Spinal cord (tissue), 10 donors: Measurements from ENCODE around the gene M1AP. TPM values are rescaled to one million over a fixed set of nuclear protein-coding genes. Genes with fewer than 3 reads are reported as not detected.

Experiments
- DNase-seq, 6 donors: peaks; one replicate each; pipeline versions ENCODE4 v3.0.0 to v3.0.0-alpha.2; 2013 to 2015; ENCODE audit warnings: low spot score in 6 of 6, low read depth in 4 of 6
- H3K27ac ChIP-seq: one replicate; pipeline ENCODE4 v1.5.1; 2013; ENCODE audit warnings: low read depth, low read length, control low read depth
- H3K27me3 ChIP-seq: one replicate; pipeline ENCODE4 v1.6.1; 2013; ENCODE audit warnings: low read length; ENCODE audit not compliant: control insufficient read depth, insufficient read depth
- H3K36me3 ChIP-seq: one replicate; pipeline ENCODE4 v1.6.1; 2013; ENCODE audit warnings: low read length; ENCODE audit not compliant: control insufficient read depth, insufficient read depth
- H3K4me1 ChIP-seq: one replicate; pipeline ENCODE4 v1.6.1; 2013; ENCODE audit warnings: low read length; ENCODE audit not compliant: control insufficient read depth, insufficient read depth
- H3K4me3 ChIP-seq: one replicate; pipeline ENCODE4 v1.5.1; 2013; ENCODE audit warnings: low read depth, low read length, control low read depth
- H3K9me3 ChIP-seq: one replicate; pipeline ENCODE4 v1.6.1; 2013; ENCODE audit warnings: low read length; ENCODE audit not compliant: control insufficient read depth, insufficient read depth
- WGBS: methylation state at CpG from one replicate; pipeline ENCODE4 v1.1.5; 2013; ENCODE audit warnings: missing lambda C conversion rate; ENCODE audit not compliant: insufficient coverage; 5-methylcytosine and 5-hydroxymethylcytosine counted together
- polyA plus RNA-seq, 2 donors: library from polyadenylated mRNA; unstranded; fragments of 120-200 nt; gene quantifications; one replicate each; pipeline ENCODE4 v1.2.1, GENCODE V29; 2013; ENCODE audit not compliant: insufficient read length in 2 of 2
- total RNA-seq, 2 donors: library from RNA; depleted of rRNA in 1 of 2; stranded (reverse); fragments of 120-200 nt in 1 of 2; fragments of >200 nt in 1 of 2; gene quantifications; one replicate each; pipeline versions ENCODE4 v1.2.3 to v1.2.4, GENCODE V29; 2013 to 2014
- donor health status: healthy.

The M1AP gene
- total and polyA plus RNA-seq, 4 donors, result 0.33 to 1.3 (median 0.89) TPM

DNA sequence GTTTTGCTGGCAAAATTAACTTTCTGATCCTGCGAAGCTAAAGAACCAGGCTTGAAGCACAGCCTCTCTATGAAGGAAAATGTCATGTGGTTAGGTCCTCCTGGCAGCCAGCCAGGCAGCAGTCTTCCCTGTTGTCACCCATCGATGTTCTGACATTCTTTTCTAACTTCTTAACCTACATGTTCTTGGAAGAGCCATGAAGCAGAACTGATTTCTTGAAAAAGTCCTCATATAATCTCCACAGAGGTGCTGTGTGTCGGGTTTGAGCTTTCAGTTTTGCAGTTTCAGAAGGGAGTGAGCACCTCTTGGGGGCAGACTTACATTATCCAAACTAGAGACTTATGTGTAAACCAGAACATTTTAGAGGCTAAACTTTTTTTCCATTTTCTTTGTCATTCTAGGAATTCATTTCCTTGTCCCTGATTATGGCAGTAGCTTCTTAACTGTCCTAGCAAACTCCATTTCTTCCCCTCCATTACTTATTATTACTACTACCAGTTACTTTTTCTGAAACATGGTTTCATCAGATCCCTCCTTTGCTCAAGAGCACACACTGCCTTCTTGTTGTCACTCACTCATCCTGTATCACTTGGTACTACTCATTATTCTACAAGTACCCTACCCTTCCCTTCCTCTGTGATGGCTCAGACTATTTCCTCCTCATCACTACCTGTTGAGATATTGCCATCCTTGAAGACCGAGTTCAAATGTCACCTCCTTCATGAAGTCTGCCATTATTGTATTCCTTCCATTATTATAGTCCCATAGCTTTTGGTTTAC lies 62.5 kb downstream of the M1AP start:
- 83% methylated on average over 2 of the region's 4 CpGs for WGBS
- DNase-seq, result no peak

DNA sequence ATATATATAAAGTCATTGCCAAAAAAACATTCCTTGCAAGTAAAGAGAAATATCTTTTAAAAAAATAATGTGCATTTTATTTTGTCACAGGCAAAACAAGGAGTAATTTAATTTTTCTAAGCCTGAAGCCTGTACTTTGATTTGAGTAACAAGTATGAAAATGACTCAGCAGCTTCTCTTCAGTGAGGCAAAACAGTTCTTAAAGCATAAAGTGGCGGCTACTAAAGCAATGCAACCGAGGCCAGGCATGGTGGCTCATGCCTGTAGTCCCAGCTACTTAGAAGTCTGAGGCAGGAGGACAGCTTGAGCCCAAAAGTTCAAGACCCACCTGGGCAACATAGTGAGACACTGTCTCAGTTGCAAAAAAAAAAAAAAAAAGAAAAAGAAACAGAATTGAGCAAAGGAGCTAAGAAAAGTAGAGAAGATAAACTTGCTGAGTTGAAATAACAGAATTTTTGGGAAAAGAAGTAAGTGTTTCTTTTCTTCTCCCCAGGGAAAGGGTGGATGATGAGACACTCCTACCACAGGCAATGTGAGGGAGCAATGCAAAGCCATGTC lies 64.0 kb downstream of the M1AP start:
- WGBS, result 64% methylated on average over 2 of the region's 2 CpGs

More for the DNA sequence above, 62.5 kb downstream of the M1AP start:
- Histone ChIP-seq H3K4me3 (no peak overlapping the region), H3K27me3 (peaks cover 4% of the 10 kb centered on the region), H3K27ac (no peak overlapping the region), H3K4me1 (peaks cover 5% of the 10 kb centered on the region), H3K9me3 (no peaks in the 10 kb centered on the region), H3K36me3 (no peaks in the 10 kb centered on the region)

DNA sequence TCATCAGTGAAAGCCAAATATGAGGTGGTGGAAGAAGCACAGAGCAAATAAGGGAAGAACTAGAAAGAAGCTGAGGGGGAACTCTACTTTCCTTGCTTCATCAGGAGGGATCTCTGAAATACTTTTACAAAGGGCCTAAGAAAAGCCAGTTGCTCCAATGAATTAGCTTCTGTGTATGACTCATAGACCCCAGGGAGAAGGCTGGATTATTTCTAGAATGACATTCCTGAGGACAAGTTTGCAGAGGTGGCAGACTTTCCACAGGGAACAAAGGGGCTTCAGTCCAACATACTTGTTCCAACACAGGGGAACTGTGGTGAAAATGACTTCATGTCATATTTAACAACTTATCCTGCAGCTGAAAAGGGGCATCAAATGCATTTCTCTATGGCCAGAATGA lies 64.6 kb downstream of the M1AP start:
- Histone ChIP-seq H3K36me3 (no peaks in the 10 kb centered on the region), H3K27me3 (peaks cover 3% of the 10 kb centered on the region), H3K9me3 (no peaks in the 10 kb centered on the region), H3K4me1 (peaks cover 5% of the 10 kb centered on the region), H3K4me3 (no peak overlapping the region), H3K27ac (peak overlapping the region; percentile 74)
- peak in 1 of 6 donors; percentile 20 for DNase-seq

More for the DNA sequence above, 64.0 kb downstream of the M1AP start:
- Histone ChIP-seq H3K4me1 (peaks cover 5% of the 10 kb centered on the region), H3K4me3 (no peak overlapping the region), H3K27me3 (peaks cover 3% of the 10 kb centered on the region), H3K36me3 (no peaks in the 10 kb centered on the region), H3K9me3 (no peaks in the 10 kb centered on the region), H3K27ac (peak overlapping the region; percentile 74)
- no peak for DNase-seq

GRCh38 chr2:74582184-74582583 lies 65.9 kb downstream of the M1AP start:
- no peak for DNase-seq
- Histone ChIP-seq H3K4me3 (no peak overlapping the region), H3K9me3 (no peaks in the 10 kb centered on the region), H3K27ac (no peak overlapping the region), H3K4me1 (peaks cover 5% of the 10 kb centered on the region), H3K36me3 (no peaks in the 10 kb centered on the region), H3K27me3 (peaks cover 3% of the 10 kb centered on the region)
- WGBS, result no CpG with 5 or more reads among the region's 2 CpGs

DNA sequence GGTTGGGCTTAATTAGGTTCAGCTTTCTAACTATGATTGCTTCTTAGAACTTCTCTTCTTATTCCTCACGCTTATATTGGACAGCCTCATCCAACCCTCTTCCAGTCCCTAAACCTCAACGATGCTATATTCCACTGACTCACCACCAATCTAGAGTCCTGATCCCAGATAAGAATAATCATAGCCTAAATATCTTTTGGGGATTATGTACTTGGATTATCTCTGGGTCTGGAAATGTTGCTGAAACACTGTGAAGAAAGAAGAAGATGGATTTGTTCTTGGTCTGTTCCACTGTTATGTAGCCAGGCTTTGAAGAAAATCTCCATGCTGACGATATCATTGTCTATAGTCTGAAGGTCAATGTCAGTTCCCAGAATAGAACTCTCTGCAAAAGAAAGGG lies 66.7 kb downstream of the M1AP start:
- Histone ChIP-seq H3K27ac (no peak overlapping the region), H3K27me3 (peaks cover 3% of the 10 kb centered on the region), H3K4me3 (no peak overlapping the region), H3K9me3 (no peaks in the 10 kb centered on the region), H3K4me1 (peaks cover 5% of the 10 kb centered on the region), H3K36me3 (no peaks in the 10 kb centered on the region)
- 100% methylated on average over 1 of the region's 3 CpGs for WGBS
- no peak for DNase-seq

DNA sequence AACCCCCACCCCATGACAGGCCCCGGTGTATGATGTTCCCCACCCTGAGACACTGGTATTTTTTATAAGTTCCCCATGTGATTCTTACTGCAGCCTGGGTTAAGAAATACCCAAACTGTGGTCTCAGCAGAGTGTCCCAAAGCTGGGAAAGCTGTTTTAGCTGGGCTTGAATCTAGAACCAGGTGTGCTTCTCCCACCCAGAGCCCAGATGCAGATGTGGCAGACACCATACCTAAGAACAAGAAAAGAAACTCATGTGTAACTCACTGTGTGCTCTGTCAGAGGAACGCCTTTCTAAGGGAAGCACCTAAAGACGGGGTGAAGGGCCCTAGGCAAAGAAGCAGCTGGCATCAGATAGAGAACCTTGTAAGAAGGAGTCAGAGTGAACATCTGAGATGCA lies 69.7 kb downstream of the M1AP start:
- 93% methylated on average over 3 of the region's 3 CpGs for WGBS
- Histone ChIP-seq H3K4me3 (no peak overlapping the region), H3K9me3 (no peaks in the 10 kb centered on the region), H3K27me3 (peaks cover 3% of the 10 kb centered on the region), H3K36me3 (no peaks in the 10 kb centered on the region), H3K27ac (no peak overlapping the region), H3K4me1 (no peaks in the 10 kb centered on the region)
- DNase-seq, result no peak

- Histone ChIP-seq H3K4me3 (no peak overlapping the region), H3K27me3 (no peaks in the 10 kb centered on the region), H3K27ac (no peak overlapping the region), H3K9me3 (no peaks in the 10 kb centered on the region), H3K36me3 (no peaks in the 10 kb centered on the region), H3K4me1 (no peaks in the 10 kb centered on the region)
- no peak for DNase-seq
- WGBS, result 77% methylated on average over 2 of the region's 2 CpGs
Measured at GRCh38 chr2:74577448-74577847, 70.7 kb downstream of the M1AP start.

- H3K27me3 ChIP-seq, result no peaks in the 10 kb centered on the region
- no peaks in the 10 kb centered on the region for H3K4me1 ChIP-seq
- no peaks in the 10 kb centered on the region for H3K36me3 ChIP-seq
- H3K27ac ChIP-seq, result no peak overlapping the region
- no peaks in the 10 kb centered on the region for H3K9me3 ChIP-seq
- DNase-seq, result peak in 1 of 6 donors; percentile 40
- H3K4me3 ChIP-seq, result no peak overlapping the region
- WGBS, result no CpG with 5 or more reads among the region's 1 CpG
Measured at GRCh38 chr2:74576863-74577229, 71.3 kb downstream of the M1AP start.

DNA sequence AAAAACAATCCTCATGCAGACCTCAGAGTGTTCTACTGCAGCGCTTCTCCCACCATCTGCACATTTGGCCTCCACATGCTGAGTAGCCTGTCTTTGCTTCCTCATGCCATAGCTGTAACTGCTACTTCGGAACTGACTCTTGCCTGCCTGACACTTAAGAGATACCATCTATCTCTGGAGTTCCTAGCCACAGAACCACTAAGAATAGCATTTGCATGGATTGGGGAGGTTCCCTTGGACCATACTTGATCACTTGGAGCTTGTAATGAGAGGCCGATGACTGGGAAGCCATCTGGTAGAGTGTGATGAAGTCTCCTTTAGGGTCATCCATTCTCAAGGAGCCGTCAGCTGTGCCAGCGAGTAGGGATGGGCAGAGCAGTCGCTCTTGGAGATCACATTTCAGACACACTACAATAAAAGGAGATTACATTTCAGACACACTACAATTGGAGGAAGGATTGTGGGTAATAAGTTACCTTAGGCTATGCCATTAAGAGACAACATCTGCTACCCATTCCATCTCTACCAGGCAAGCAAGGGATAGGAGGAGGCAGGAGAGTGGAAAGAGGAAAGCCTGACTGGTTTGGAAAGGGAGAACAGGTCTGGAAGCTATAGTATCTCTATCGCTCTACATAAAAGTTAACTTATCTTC lies 71.8 kb downstream of the M1AP start:
- no peak overlapping the region for H3K4me3 ChIP-seq
- WGBS, result 60% methylated on average over 2 of the region's 7 CpGs
- H3K36me3 ChIP-seq, result no peaks in the 10 kb centered on the region
- H3K27me3 ChIP-seq, result no peaks in the 10 kb centered on the region
- no peak overlapping the region for H3K27ac ChIP-seq
- H3K9me3 ChIP-seq, result no peaks in the 10 kb centered on the region
- H3K4me1 ChIP-seq, result no peaks in the 10 kb centered on the region
- no peak for DNase-seq

GRCh38 chr2:74575320-74575719 lies 72.8 kb downstream of the M1AP start:
- WGBS, result 100% methylated on average over 1 of the region's 4 CpGs

More at GRCh38 chr2:74575320-74575719, 72.8 kb downstream of the M1AP start:
- H3K36me3 ChIP-seq, result no peaks in the 10 kb centered on the region
- DNase-seq, result no peak
- no peak overlapping the region for H3K4me3 ChIP-seq
- H3K27me3 ChIP-seq, result no peaks in the 10 kb centered on the region
- H3K27ac ChIP-seq, result no peak overlapping the region
- H3K4me1 ChIP-seq, result no peaks in the 10 kb centered on the region
- no peaks in the 10 kb centered on the region for H3K9me3 ChIP-seq
